IMR-90 (cell line): ENCODE data around the gene POLR3K. TPM values are rescaled to one million over a fixed set of nuclear protein-coding genes. Genes with fewer than 3 reads are reported as not detected.
"Not testable (repeated sequence)": the region's sequence is repeated elsewhere in the genome, so short reads cannot be mapped to it uniquely, and the experiment has no call there.

Source experiments
- ATAC-seq: fragments of 200-7000 bp; cut with Tn5 transposase; 2 replicates; pipeline ENCODE4 v1.9.1; 2020; ENCODE audit warnings: low read depth, mild to moderate bottlenecking, moderate library complexity
- BruUV-seq: library from RNA; stranded (reverse); fragments of 400-500 nt; replicated peaks from 2 replicates; lab custom pipeline; 2021; lab: Mats Ljungman, UMichigan
- CTCF ChIA-PET: fragments of 300-600 bp; formaldehyde crosslinking; extraction: SDS; loops from one replicate; lab custom pipeline; 2021; ENCODE audit warnings: antibody characterized with exemption; lab: Yijun Ruan, JAX
- POLR2A ChIA-PET: fragments of 300-600 bp; sonication (Branson Sonifier 250); formaldehyde crosslinking; loops from one replicate; lab custom pipeline; 2022; ENCODE audit warnings: antibody characterized with exemption; ENCODE audit not compliant: unreplicated experiment; lab: Charles Lee
- DNase-seq: peaks from one replicate; pipeline ENCODE4 v3.0.0; 2013
- H2AFZ ChIP-seq: replicated peaks from 2 replicates; pipeline ENCODE3; 2013; ENCODE audit warnings: low read length, mild to moderate bottlenecking; ENCODE audit not compliant: poor library complexity
- H2AK5ac ChIP-seq: 2 replicates; pipeline ENCODE4 v1.6.1; 2013; ENCODE audit warnings: low read depth, low read length, inconsistent platforms
- H2AK9ac ChIP-seq: replicated peaks from 2 replicates; pipeline ENCODE3; 2013; ENCODE audit warnings: mild to moderate bottlenecking, low read depth, low read length, moderate library complexity; ENCODE audit not compliant: poor library complexity
- H2BK120ac ChIP-seq: 2 replicates; pipeline ENCODE4 v1.6.1; 2013; ENCODE audit warnings: low read depth, low read length, inconsistent platforms
- H2BK15ac ChIP-seq: 3 replicates; pipeline ENCODE4 v1.6.1; 2013; ENCODE audit warnings: low read depth, low read length, inconsistent platforms
- H2BK20ac ChIP-seq: 2 replicates; pipeline ENCODE4 v1.6.1; 2013; ENCODE audit warnings: low read depth, mild to moderate bottlenecking, inconsistent platforms, low read length, moderate library complexity
- H2BK5ac ChIP-seq: 2 replicates; pipeline ENCODE4 v1.6.1; 2013; ENCODE audit warnings: mild to moderate bottlenecking, low read depth, low read length, inconsistent platforms; ENCODE audit not compliant: poor library complexity, severe bottlenecking
- H3K14ac ChIP-seq: replicated peaks from 2 replicates; pipeline ENCODE4 v1.6.1; 2013; ENCODE audit warnings: low read depth, low read length, inconsistent platforms
- H3K18ac ChIP-seq: 2 replicates; pipeline ENCODE4 v1.6.1; 2013; ENCODE audit warnings: low read depth, low read length, control low read depth
- H3K23ac ChIP-seq: 2 replicates; pipeline ENCODE4 v1.6.1; 2013; ENCODE audit warnings: low read depth, low read length, inconsistent platforms
- H3K27ac ChIP-seq: 2 replicates; pipeline ENCODE4 v1.5.1; 2013; ENCODE audit warnings: mild to moderate bottlenecking, control low read depth, low read length; ENCODE audit not compliant: insufficient read depth
- H3K27me3 ChIP-seq: 2 replicates; pipeline ENCODE4 v1.6.1; 2013; ENCODE audit warnings: low read length; ENCODE audit not compliant: control insufficient read depth, insufficient read depth
- H3K36me3 ChIP-seq: 2 replicates; pipeline ENCODE4 v1.6.1; 2013; ENCODE audit warnings: low read length, mixed read lengths; ENCODE audit not compliant: control insufficient read depth, insufficient read depth
- H3K4ac ChIP-seq: 2 replicates; pipeline ENCODE4 v1.6.1; 2013; ENCODE audit warnings: low read depth, low read length, inconsistent platforms
- H3K4me1 ChIP-seq: 2 replicates; pipeline ENCODE4 v1.6.1; 2013; ENCODE audit warnings: low read length, mixed read lengths; ENCODE audit not compliant: control insufficient read depth, insufficient read depth
- H3K4me2 ChIP-seq: 2 replicates; pipeline ENCODE4 v1.6.1; 2013; ENCODE audit warnings: low read depth, mild to moderate bottlenecking, control low read depth, low read length, moderate library complexity
- H3K4me3 ChIP-seq: 2 replicates; pipeline ENCODE4 v1.5.1; 2013; ENCODE audit warnings: low read depth, mild to moderate bottlenecking, control low read depth, low read length, moderate library complexity; ENCODE audit not compliant: insufficient read depth
- H3K56ac ChIP-seq: 2 replicates; pipeline ENCODE4 v1.6.1; 2013; ENCODE audit warnings: low read length, inconsistent platforms; ENCODE audit not compliant: insufficient read depth; ENCODE audit errors: extremely low read depth
- H3K79me1 ChIP-seq, 2 experiments: 2 replicates each; pipeline ENCODE4 v1.6.1; 2013; ENCODE audit warnings: low read length in 2 of 2, inconsistent platforms in 1 of 2, low read depth in 1 of 2
- H3K9ac ChIP-seq: 2 replicates; pipeline ENCODE4 v1.6.1; 2013; ENCODE audit warnings: low read depth, low read length, control low read depth
- H3K9me1 ChIP-seq: 2 replicates; pipeline ENCODE4 v1.6.1; 2013; ENCODE audit warnings: low read length, inconsistent platforms; ENCODE audit not compliant: insufficient read depth
- H3K9me3 ChIP-seq: 2 replicates; pipeline ENCODE4 v1.6.1; 2013; ENCODE audit warnings: low read length; ENCODE audit not compliant: control insufficient read depth, insufficient read depth
- H4K20me1 ChIP-seq: 2 replicates; pipeline ENCODE4 v1.6.1; 2013; ENCODE audit warnings: low read length, inconsistent platforms; ENCODE audit not compliant: insufficient read depth
- H4K5ac ChIP-seq: 2 replicates; pipeline ENCODE4 v1.6.1; 2013; ENCODE audit warnings: mild to moderate bottlenecking, low read depth, low read length, control low read depth
- H4K8ac ChIP-seq, 2 experiments: 2 replicates each; pipeline ENCODE4 v1.6.1; 2013; ENCODE audit warnings: low read depth in 2 of 2, low read length in 2 of 2, control low read depth in 1 of 2, inconsistent platforms in 1 of 2
- H4K91ac ChIP-seq: 2 replicates; pipeline ENCODE4 v1.6.1; 2013; ENCODE audit warnings: low read depth, low read length, inconsistent platforms; ENCODE audit not compliant: insufficient read depth
- CEBPB ChIP-seq: IDR thresholded peaks from 2 replicates; pipeline ENCODE4 v1.6.1; 2012; ENCODE audit warnings: low read depth, low read length, improper control_type of control experiment
- MAFK ChIP-seq: IDR thresholded peaks from 2 replicates; pipeline ENCODE4 v1.6.1; 2012; ENCODE audit warnings: low read depth, low read length, improper control_type of control experiment
- MAZ ChIP-seq: IDR thresholded peaks from 2 replicates; pipeline ENCODE4 v1.6.1; 2012; ENCODE audit warnings: low read depth, mild to moderate bottlenecking, low read length, improper control_type of control experiment, moderate library complexity, borderline replicate concordance
- RFX5 ChIP-seq: IDR thresholded peaks from 2 replicates; pipeline ENCODE4 v1.8.0; 2012; ENCODE audit warnings: low read depth, mild to moderate bottlenecking, low read length, moderate library complexity
- WGBS, 2 experiments: methylation state at CpG; one replicate each; pipeline versions ENCODE4 v1.1.5 to v1.1.7; 2013; ENCODE audit warnings: missing lambda C conversion rate in 2 of 2; ENCODE audit not compliant: insufficient read length in 1 of 2; ENCODE audit errors: extremely low coverage in 2 of 2; 5-methylcytosine and 5-hydroxymethylcytosine counted together
- dilution Hi-C: fragments of 300-500 bp; cut with HindIII; formaldehyde crosslinking; loops from one replicate; pipeline ENCODE4 v1.14.3; 2018; ENCODE audit warnings: low sequenced_read_pairs; ENCODE audit not compliant: unreplicated experiment
- in situ Hi-C: fragments of 300-500 bp; cut with MboI; formaldehyde crosslinking; loops from 3 replicates; pipeline ENCODE4 v1.14.3; 2019; ENCODE audit warnings: low sequenced_read_pairs, inconsistent platforms, mixed read lengths
- intact Hi-C: fragments of 100-400 bp; cut with micrococcal nuclease; formaldehyde crosslinking; loops from 2 replicates; pipeline ENCODE4 v1.10.0; 2022
- polyA plus RNA-seq, 3 experiments: library from polyadenylated mRNA; depleted of rRNA; stranded (reverse); fragments of >200 nt; gene quantifications; 2 replicates each; pipeline ENCODE4 v1.2.3, GENCODE V29; 2012; ENCODE audit warnings: low replicate concordance in 1 of 3
- total RNA-seq: library from RNA; depleted of rRNA; stranded (reverse); fragments of >200 nt; gene quantifications from 2 replicates; pipeline ENCODE4 v1.2.3, GENCODE V29; 2012

The POLR3K gene
- total and polyA plus RNA-seq, 2 of the 4 experiments (the other 2 are of a cell fraction): 9.0 to 39.5 TPM

DNA sequence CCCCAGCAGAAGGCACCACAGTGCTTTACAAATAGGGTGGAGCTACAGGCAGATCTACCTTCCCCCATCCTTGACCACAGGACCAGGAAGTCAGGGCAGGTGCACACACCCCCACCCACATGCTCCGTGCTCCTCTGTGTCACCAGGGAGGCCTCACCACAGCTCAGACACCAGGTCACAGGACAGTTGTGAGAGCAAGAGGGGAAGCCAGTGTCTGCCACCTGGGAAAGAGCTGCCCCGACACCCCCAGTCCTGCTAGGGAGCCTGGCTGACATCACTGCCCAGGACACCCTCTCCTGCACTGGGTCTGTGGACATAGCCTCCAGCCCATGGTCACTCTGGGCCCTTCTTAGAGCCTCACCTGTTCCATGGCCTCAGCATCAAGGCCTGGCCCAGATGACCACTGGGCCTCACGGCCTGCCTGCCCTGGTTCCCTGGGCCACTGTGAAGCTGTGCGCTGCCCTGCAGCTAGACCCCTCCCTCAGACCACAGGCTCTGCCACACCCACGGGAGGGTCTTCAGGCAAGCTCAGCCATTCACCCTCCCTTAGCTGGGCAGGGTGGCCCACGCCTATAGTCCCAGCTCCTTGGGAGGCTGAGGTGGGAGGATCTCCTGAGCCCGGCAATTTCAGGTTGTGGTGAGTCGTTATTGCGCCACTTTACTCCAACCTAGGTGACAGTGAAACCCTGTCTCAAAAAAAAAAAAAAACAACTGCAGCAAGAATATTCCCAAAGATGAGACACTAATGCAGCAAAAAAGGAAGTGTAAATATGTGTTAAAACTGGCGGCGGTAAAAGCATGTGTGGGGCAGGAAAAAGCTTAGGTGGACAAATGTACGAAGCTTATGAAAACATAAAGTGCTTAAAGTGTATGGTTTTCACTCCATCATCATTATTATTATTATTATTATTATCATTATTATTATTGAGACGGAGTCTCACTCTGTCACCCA, 14.2 kb downstream of the POLR3K start:
- no peak overlapping the region for H2AK5ac ChIP-seq
- H3K9me1 ChIP-seq: peaks cover 3% of the 10 kb centered on the region
- no peak overlapping the region for H3K14ac ChIP-seq
- H2BK15ac ChIP-seq: no peak overlapping the region
- peaks cover 8% of the 10 kb centered on the region for H3K36me3 ChIP-seq
- H2BK5ac ChIP-seq: no peak overlapping the region
- no peak overlapping the region for H3K4me3 ChIP-seq
- H4K5ac ChIP-seq: no peak overlapping the region
- no peak overlapping the region for H2BK20ac ChIP-seq
- in situ Hi-C loops (no loop called here), intact Hi-C loops (no loop called here), dilution Hi-C loops (no loop called here)
- no peak overlapping the region for H4K91ac ChIP-seq
- H3K9me3 ChIP-seq: no peaks in the 10 kb centered on the region
- BruUV-seq: no TSS peak
- H3K9ac ChIP-seq: no peak overlapping the region
- ATAC-seq (no peak), DNase-seq (no peak)
- H2AK9ac ChIP-seq: no peak overlapping the region
- H3K27me3 ChIP-seq: no peaks in the 10 kb centered on the region
- H3K56ac ChIP-seq: no peak overlapping the region
- H3K23ac ChIP-seq: no peak overlapping the region
- peak; percentile 63; the same call in 1 of the 2 replicates for TF ChIP-seq CEBPB
- no peak for TF ChIP-seq RFX5
- no peak for TF ChIP-seq MAZ
- no peak for TF ChIP-seq MAFK
- no peaks in the 10 kb centered on the region for H3K79me1 ChIP-seq
- no peak overlapping the region for H3K18ac ChIP-seq
- no peak overlapping the region for H4K8ac ChIP-seq
- no peak overlapping the region for H3K27ac ChIP-seq
- no peak overlapping the region for H2AFZ ChIP-seq
- ChIA-PET POLR2A (no interaction called here), CTCF (no interaction called here)
- no peaks in the 10 kb centered on the region for H4K20me1 ChIP-seq
- 100% methylated on average over 1 of the region's 13 CpGs; no CpG with 5 or more reads in 1 of the 2 experiments for WGBS, 2 experiments
- H3K4me2 ChIP-seq: no peak overlapping the region
- no peak overlapping the region for H2BK120ac ChIP-seq
- no peak overlapping the region for H3K4ac ChIP-seq
- H3K4me1 ChIP-seq: peaks cover 1% of the 10 kb centered on the region; the same call in 1 of the 2 replicates

DNA sequence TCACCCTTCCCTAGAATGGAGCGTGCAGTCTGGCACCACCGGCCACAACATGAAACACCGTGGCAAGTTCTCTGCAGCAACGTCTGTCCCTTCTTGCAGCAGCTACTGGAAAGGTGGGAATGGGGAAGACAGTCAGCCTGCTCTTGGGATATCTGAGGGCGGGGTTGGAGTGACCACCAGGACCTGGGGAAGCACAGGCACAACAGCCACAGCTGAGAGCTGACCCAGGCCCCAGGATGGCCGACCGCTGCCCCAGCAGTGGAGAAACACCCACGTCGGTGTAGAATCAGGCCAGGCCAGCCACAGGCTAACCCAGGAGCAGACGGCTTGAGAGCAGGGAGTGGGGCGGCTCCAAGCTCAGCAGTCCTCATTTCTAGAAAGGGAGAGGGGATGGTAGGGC, 15.2 kb downstream of the POLR3K start:
- H2BK120ac ChIP-seq, H2AFZ ChIP-seq, POLR2A ChIA-PET, BruUV-seq, H3K4me2 ChIP-seq, H4K8ac ChIP-seq, H3K56ac ChIP-seq, H3K36me3 ChIP-seq, H2AK5ac ChIP-seq, H4K91ac ChIP-seq, H2BK15ac ChIP-seq, intact Hi-C loops, H3K14ac ChIP-seq, H3K9ac ChIP-seq, in situ Hi-C loops, H3K4ac ChIP-seq, DNase-seq, H2BK5ac ChIP-seq, H3K18ac ChIP-seq, H3K4me3 ChIP-seq, H2AK9ac ChIP-seq, dilution Hi-C loops, H3K27ac ChIP-seq, H3K79me1 ChIP-seq, H3K9me3 ChIP-seq, H2BK20ac ChIP-seq, CTCF ChIA-PET, H3K27me3 ChIP-seq, H4K20me1 ChIP-seq, H3K4me1 ChIP-seq, H4K5ac ChIP-seq, ATAC-seq, H3K9me1 ChIP-seq, H3K23ac ChIP-seq: not testable (repeated sequence)
- 77% methylated on average over 4 of the region's 11 CpGs; no CpG with 5 or more reads in 1 of the 2 experiments for WGBS, 2 experiments
